Peyer's patch (tissue), 4 donors: Measurements from ENCODE around the gene CASZ1. TPM values are rescaled to one million over a fixed set of nuclear protein-coding genes. Genes with fewer than 3 reads are reported as not detected.

ENCODE experiments used
- DNase-seq, 3 donors: peaks; one replicate each; pipeline ENCODE4 v3.0.0-alpha.2; 2017 to 2019
- H3K27ac ChIP-seq, 4 donors: fragments of 200-600 bp; sonication (generic); one replicate each; pipeline ENCODE4 v1.5.1; 2016 to 2019
- H3K27me3 ChIP-seq, 2 donors: fragments of 200-600 bp; sonication (generic); one replicate each; pipeline ENCODE4 v1.5.1; 2019
- H3K36me3 ChIP-seq, 3 donors: fragments of 200-600 bp; sonication (generic); one replicate each; pipeline ENCODE4 v1.5.1; 2016 to 2019
- H3K4me1 ChIP-seq, 4 donors: fragments of 200-600 bp; sonication (generic); one replicate each; pipeline ENCODE4 v1.5.1; 2016 to 2019
- H3K4me3 ChIP-seq, 4 donors: fragments of 200-600 bp; sonication (generic); 1 replicate in 3 of 4; 2 replicates in 1 of 4; pipeline ENCODE4 v1.5.1; 2016 to 2019; ENCODE audit warnings: mild to moderate bottlenecking in 1 of 4
- H3K9me3 ChIP-seq, 4 donors: fragments of 200-600 bp; sonication (generic); one replicate each; pipeline ENCODE4 v1.5.1; 2016 to 2019; ENCODE audit warnings: mild to moderate bottlenecking in 1 of 4
- CTCF ChIP-seq, 6 experiments: fragments of 450-650 bp in 4 of 6; fragments of 200-600 bp in 2 of 6; sonication (generic) in 1 of 6; IDR thresholded peaks; one replicate each; pipeline ENCODE4 v1.5.1; 2017 to 2019; ENCODE audit warnings: antibody characterized with exemption in 6 of 6, mild to moderate bottlenecking in 3 of 6, moderate library complexity in 1 of 6
- POLR2A ChIP-seq, 2 donors: fragments of 450-650 bp; IDR thresholded peaks; one replicate each; pipeline ENCODE4 v1.5.1; 2017; ENCODE audit warnings: antibody characterized with exemption in 2 of 2, mild to moderate bottlenecking in 2 of 2, moderate library complexity in 2 of 2
- total RNA-seq, 4 donors: library from RNA; depleted of rRNA; stranded (reverse); fragments of >200 nt; gene quantifications; one replicate each; pipeline ENCODE4 v1.1.0, GENCODE V29; 2016

Gene CASZ1
- total RNA-seq, 4 donors from 2014 or later = 87.5 to 165 (median 137) TPM

DNA sequence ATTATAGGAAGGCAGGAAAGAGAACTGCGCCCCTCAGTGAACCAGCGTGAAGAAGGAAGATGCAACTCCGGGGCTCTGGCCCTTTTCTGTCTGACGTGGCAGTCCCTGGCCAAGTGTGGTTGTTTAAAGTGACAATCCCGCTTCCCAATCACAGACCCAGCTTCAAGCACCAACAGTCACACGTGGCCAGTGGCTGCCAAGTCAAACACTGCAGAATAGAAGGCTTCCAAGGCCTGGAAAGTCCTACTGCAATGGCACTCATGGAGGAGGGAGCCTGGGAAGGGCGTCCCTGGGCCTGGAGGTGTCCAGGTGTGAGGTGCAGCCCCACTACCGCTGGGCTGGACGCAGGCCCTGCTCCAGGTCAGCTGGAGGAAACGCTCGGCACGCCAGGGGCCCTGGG, 143.8 kb downstream of the CASZ1 start:
- DNase-seq = no peak
- Histone ChIP-seq H3K4me3 (no peak overlapping the region), H3K27me3 (no peaks in the 10 kb centered on the region), H3K9me3 (no peaks in the 10 kb centered on the region), H3K27ac (no peak overlapping the region), H3K4me1 (peaks cover 0 to 13% (median 0%) of the 10 kb centered on the region in 4 donors), H3K36me3 (peaks cover 0 to 91% (median 0%) of the 10 kb centered on the region in 3 donors)
- TF ChIP-seq CTCF (IDR thresholded peaks at IDR 0.05) (no peak), POLR2A (IDR thresholded peaks at IDR 0.05) (no peak)

GRCh38 chr1:10651793-10652192, 144.7 kb downstream of the CASZ1 start:
- Histone ChIP-seq H3K36me3 (peaks cover 0 to 88% (median 0%) of the 10 kb centered on the region in 3 donors), H3K9me3 (no peaks in the 10 kb centered on the region), H3K27me3 (no peaks in the 10 kb centered on the region), H3K27ac (no peak overlapping the region), H3K4me1 (peaks cover 0 to 13% (median 0%) of the 10 kb centered on the region in 4 donors), H3K4me3 (no peak overlapping the region)
- no peak for TF ChIP-seq CTCF (IDR thresholded peaks at IDR 0.05)
- TF ChIP-seq POLR2A (IDR thresholded peaks at IDR 0.05) = no peak
- peak in 1 of 3 donors; percentile 67 for DNase-seq

DNA sequence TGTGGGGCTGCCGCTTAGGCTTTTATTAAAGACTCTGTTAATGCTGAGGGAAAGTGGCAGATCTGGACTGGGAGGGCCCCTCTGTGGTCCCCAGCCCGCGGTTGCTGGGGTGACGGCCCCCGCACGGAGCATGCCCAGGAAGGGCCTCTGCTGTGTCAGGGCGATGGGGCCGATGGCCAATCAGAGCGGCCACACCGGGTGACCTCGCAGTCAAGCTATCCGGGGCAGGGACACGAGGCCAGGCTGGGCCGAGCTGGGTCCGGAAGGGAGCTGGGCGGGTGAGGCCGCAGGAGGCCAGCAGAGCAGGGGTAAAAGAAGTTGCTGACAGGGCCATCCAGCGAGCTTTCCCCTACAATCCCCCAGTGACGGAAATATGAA, 145.1 kb downstream of the CASZ1 start:
- no peaks in the 10 kb centered on the region for H3K9me3 ChIP-seq
- H3K4me1 ChIP-seq = peaks cover 0 to 13% (median 0%) of the 10 kb centered on the region in 4 donors
- no peak for DNase-seq

GRCh38 chr1:10650556-10651388, 145.7 kb downstream of the CASZ1 start:
- Histone ChIP-seq H3K4me3 (no peak overlapping the region), H3K4me1 (peaks cover 0 to 13% (median 0%) of the 10 kb centered on the region in 4 donors), H3K36me3 (peaks cover 0 to 88% (median 0%) of the 10 kb centered on the region in 3 donors), H3K9me3 (no peaks in the 10 kb centered on the region), H3K27me3 (no peaks in the 10 kb centered on the region), H3K27ac (peak overlapping the region in 1 of 4 donors; percentile 0)
- TF ChIP-seq CTCF (IDR thresholded peaks at IDR 0.05) (no peak), POLR2A (IDR thresholded peaks at IDR 0.05) (no peak)
- no peak for DNase-seq

More for the DNA sequence above, 145.1 kb downstream of the CASZ1 start:
- H3K27ac ChIP-seq = no peak overlapping the region
- no peak for TF ChIP-seq POLR2A (IDR thresholded peaks at IDR 0.05)
- no peak for TF ChIP-seq CTCF (IDR thresholded peaks at IDR 0.05)
- no peak overlapping the region for H3K4me3 ChIP-seq
- peaks cover 0 to 88% (median 0%) of the 10 kb centered on the region in 3 donors for H3K36me3 ChIP-seq
- H3K27me3 ChIP-seq = no peaks in the 10 kb centered on the region

DNA sequence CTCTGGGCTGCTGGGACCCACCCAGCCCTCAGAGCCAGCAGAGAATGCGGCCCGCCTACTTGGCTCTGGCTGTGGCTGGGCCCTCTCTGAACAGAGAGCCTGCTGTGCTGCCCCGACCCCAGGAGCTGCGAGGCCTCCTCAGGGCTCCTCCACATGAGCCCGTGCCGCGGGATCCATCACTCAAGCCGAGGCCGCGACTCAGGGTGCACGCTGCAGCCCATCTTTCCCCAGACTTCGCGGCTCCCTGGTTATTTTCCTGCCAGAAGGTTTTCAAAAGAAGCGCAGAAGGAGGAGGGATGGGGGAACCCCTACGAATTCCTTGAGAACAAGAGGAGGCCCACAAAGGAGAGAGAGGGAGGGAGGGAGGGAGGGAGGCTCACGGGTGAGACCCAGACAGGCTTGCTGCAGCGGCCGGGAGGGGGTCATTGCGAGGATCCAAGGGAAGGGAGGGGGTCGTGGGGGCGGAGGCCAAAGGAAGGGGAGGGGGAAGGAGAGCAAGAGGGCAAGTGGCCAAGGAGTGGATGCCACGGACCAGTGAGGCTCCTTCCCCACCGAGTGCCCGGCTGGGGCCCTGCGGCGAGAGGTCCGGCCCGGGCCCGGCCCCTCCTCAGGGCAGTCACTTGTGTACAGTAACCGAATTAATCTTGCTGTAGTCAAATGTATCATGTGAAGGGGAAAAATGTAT, 146.8 kb downstream of the CASZ1 start:
- H3K36me3 ChIP-seq = peaks cover 0 to 92% (median 0%) of the 10 kb centered on the region in 3 donors
- H3K4me3 ChIP-seq = no peak overlapping the region
- H3K27me3 ChIP-seq = no peaks in the 10 kb centered on the region
- DNase-seq = no peak
- no peak for TF ChIP-seq POLR2A (IDR thresholded peaks at IDR 0.05)
- no peak for TF ChIP-seq CTCF (IDR thresholded peaks at IDR 0.05)
- peak overlapping the region in 1 of 4 donors; percentile 31 for H3K27ac ChIP-seq
- H3K4me1 ChIP-seq = peaks cover 0 to 13% (median 0%) of the 10 kb centered on the region in 4 donors
- no peaks in the 10 kb centered on the region for H3K9me3 ChIP-seq
